GM20431 (cell line): ENCODE results near the gene AVPI1.

Experiments used
- in situ Hi-C: fragments of 300-500 bp; cut with MseI, MboI; formaldehyde crosslinking; loops from one replicate; pipeline ENCODE4 v1.15.0; 2020; ENCODE audit warnings: low sequenced_read_pairs; ENCODE audit not compliant: unreplicated experiment

AVPI1 gene, protein sequence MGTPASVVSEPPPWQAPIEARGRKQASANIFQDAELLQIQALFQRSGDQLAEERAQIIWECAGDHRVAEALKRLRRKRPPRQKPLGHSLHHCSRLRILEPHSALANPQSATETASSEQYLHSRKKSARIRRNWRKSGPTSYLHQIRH

DNA sequence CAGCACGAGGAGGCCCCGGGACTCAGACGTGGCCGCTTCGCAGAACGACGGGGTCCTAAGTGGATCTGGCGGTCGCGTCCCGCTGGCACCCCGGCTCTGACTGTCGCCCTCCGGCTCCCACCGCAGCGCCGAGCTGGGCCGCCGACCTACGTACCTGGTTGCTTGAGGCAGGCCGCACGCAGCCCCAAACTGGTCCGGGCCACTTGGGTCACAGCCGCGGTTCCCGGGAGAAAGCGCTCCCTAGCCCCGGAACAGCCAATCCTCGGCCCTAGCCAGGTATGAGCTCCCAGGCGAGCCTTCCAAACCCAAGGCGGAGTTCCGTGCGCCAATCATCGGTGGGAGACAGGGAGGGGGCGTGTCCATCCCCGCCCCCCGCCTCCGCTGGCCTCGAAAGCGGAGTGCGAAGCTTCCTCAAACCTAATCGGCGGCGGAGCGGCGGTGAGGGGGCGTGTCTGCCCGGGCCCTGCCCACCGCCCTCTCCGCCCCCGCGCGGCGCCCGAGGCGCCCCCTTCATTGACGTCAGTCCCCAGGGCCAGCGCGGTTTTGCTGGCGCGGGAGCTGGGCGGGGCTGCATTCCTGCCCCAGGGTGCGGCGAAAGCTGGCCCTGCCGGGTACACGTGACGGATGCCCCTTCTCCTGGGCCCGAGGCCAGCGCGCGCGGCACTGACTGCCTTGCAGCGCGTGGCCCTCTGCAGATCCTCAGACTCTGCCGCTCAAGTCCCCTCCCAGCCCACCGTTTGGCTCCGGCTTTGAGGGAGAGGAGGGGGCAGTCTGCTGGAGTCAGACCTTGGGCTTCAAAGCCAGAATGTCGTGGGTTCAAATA lies at the start of gene AVPI1:
TSS of gene AVPI1 (minus strand) at position 280 of the 823 bp plus-strand sequence. CDS start 7,336 bp downstream, outside the sequence.
- in situ Hi-C loops, result no loop called here

DNA sequence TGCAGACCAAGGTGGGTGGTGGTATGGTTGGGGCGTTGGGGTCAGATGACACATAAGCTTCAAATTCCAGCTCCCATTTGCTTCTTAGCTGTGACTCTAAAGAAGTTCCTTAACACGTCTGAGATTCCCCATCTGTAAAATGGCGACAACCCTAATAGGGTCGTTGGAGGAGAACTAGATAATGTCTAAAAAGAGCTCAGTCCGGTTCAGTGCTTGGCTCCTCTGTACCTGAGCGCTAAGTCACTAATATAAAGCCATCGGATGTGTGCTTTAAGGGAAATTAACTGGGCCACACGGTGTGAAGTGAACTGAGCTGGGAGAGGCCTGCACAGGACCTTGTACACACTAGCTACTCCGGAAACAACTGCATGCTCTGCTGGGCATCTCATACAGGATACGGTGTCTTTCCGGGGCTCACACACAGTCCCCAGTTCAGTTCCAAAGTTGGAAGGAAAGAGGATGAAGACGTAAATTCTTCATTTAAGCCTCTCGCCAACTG lies 49.4 kb upstream of the AVPI1 start:
- in situ Hi-C loops, result no loop called here

DNA sequence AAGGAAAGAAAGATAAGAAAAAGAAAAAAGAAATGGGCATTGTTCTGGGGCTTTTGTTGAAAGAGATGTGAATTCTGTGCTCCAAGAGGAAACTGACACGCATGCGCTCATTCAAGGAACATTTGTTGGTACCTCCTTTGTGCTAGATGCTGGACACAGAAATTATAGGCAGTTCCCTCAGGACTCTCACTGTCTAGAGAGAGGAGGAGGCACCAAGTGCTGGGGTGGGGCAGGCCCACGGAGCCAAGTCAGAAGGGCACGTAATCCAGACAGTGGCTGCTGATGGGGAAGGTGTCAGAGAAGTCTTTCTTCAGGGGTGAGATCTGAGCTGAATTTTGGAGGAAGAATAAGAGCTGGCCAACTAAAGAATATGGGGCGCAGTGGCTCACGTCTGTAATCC lies 47.0 kb upstream of the AVPI1 start:
- in situ Hi-C loops, result no loop called here

DNA sequence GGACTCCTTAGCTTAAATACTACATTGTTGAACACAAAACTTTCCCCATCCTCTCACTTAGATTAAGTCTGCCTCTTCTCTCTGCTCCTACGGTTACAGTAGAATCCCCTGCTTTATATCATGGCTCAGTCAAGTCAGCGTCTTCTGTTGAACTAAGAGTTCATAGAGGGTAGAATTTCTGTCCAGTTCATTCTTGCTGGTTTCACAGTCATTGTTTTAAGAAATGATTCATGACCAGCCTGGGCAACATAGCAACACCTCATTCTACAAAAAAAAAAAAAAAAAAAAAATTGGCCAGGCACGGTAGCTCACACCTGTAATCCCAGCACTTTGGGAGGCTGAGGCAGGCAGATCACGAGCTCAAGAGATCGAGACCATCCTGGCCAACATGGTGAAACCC lies 46.2 kb upstream of the AVPI1 start:
- in situ Hi-C loops, result no loop called here

DNA sequence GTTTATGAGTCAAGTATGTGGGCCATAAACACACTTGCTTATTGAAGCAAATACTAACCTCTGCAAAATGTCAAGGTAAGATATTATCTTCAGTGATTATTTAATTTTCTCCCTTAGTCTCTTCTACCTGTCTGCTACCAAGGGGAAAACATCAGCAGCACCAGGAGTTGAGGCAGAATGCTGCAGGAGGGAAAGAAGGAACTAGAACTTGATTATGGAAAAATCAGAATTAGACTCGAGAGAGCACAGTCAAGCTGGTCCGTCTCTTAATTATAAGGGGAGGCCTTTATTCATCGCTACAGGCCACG lies 45.0 kb upstream of the AVPI1 start:
- in situ Hi-C loops, result no loop called here

DNA sequence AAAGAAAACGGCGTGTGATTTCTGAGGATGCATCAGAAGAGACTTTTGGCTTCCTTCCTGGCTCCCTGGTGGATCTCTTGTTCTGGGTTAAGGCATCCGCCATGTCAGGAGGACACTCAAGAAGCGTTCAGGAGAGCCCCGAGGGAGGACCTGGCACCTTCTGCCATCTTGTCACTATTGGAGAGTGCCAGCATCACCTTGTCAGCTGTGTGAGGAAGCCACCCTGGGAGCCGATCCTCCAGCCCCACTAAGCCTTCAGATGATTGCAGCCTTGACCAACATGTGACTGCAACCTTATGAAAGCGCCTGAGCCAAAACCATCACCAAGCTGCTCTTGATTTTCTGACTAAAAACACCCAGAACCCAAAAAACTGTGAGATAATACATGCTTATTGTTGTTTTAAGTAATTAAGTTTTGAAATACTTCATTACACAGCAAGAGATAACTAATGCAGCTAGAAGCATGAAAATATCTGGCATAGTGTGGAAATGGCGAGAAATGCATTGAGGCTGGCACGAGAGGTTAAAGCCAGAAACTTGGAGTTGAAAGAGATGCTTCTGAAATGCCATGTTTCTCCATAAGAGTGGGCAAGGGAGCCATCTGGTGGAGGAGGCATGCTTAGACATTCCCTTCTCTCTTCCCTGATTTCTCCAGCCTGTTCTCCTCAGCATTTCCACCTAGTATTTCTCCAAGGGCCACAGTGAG lies 44.5 kb upstream of the AVPI1 start:
- in situ Hi-C loops, result no loop called here

DNA sequence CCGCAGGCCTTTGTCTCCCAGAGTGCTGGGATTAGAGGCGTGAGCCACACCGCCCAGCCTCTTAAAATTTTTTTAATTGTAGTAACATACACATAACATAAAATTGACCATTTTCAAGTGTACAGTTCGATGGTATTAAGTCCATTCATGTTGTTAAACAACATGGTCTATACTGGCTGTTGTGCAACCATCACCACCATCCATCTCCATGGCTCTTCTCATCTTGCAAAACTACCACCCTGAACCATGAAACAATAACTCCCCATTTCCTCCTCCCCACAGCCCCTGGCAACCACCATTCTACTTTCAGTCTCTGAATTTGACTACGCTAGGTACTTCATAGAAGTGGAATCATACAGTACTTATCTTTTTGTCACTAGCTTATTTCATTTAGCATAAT lies 42.0 kb upstream of the AVPI1 start:
- in situ Hi-C loops, result no loop called here

DNA sequence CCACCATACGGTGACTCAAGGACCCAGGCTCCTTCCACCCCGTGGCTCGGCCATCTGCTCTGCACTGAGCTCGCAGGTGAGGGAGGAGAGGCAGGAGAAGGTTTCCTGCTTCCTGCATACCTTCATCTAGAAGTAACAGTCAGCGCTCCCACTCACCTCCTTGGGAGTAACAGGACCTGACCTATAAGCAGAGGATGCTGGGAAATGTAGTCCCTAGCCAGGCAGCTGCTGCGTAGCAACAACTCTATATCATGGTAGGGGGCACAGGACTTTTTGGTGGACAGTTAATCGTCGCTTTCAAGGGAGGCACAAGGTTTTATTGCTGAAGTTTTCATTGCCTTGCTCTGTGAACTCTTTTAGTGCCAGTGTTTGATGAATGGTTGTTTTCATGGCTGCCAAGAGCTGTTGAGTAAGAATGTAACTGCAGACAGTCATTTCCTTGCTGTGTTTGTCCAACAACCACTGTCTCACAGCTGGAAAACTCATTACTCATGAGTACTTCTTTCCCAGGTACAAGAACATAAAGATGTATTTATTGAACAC lies 39.7 kb upstream of the AVPI1 start:
- in situ Hi-C loops, result no loop called here

DNA sequence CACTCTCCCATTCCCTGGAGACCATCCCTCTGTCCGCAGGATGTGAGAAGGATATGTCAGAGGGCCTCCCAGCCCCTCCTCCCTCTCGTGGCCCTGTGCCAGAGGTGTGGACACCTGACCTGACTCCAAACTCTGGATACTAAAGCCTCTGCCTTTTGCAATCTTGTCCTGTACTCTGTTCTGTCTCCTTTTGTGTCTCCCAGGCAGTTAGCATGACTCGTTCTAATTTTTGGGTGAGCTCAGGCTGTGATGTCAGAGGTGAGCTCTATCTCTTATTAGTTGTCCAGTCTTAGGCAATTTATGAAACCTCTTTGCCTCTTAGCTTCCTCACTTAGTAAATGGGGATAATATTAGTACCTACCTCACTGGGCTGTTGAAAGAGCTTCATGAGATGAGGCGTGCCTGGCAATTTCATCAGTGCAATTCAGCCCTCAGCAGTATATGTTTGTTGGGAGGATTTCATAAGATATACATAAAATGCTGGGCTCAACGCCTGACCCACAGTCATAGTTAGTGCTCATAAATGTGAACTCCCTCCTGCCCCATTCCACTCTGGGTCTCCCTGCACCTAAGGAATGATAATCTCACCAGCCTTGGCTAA lies 37.4 kb upstream of the AVPI1 start:
- in situ Hi-C loops, result no loop called here

DNA sequence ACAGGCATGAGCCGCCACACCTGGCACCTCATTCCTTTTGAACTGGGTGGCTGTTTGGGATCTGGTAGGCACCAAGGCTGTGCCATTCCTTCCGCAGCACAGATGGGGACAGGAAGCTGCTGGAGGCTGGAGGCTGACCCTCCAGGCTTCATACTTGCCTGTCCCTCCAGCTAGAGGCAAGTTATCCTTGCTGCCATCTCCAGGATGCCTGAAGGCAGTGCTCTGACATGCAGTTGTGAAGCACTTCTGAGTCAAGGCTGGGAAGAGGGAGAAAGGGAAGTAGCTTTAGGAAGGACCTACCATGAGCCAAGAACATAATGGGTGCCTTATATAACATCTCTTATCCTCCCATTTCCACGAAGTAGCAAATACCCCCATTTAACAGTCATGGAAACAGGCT lies 36.0 kb upstream of the AVPI1 start:
- in situ Hi-C loops, result no loop called here

DNA sequence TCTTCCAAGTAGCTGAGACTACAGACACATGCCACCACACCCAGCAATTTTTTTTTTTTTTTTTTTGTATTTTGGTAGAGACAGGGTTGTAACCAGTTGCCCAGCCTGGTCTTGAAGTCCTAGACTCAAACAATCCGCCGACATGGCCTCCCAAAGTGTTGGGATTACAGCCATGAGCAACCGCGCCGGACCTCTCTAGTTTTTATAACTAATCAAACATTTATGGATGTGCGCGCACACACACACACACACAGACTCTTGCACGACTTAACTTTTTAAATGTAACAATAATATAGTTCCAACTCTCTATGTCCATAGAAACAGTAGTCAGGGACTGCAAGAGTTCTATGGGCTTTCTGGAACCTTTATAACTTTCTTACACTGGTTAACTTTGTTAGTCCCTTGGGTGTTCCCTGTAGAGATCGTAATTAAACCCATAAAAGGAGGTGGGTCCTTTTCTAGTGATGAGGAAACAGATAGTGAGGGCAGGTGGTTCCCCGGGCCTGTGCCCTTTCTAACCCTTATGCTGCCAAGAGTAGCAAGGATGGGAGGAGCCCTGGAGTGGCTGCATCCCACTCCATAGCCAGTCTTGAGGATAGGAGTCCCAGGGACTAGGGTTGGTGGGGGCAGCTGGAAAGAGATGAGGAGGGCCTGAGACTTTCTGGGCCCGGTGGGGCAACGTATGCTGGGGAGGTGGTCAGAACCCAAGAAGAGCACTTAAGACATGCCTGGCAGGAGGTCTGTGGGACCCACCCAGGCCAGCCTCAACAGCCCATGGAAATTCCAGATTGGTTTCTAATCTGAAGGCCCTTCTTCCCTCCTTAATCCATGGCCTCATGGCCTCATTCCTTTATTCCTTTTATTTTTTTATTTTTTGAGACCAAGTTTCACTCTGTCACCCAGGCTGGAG lies 35.1 kb upstream of the AVPI1 start:
- in situ Hi-C loops, result no loop called here

DNA sequence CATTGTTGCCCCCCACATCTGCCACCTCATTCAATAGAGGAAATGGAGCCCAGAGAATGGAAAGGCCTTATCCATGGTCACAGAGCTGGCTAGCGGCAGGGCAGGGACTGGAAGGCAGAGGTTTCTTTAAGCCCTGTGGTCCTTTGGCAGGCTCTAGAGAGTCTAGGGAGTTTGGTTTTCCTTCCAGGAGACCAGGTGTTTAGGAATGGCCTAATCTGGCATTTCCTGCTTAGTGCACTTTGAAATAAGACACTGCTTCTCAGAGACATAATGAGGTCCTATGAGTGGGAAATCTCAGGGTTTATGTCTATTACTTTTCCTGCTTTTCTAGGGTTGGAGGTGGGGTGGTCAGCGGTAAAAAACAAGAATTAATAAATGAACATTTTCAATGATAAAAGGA lies 32.6 kb upstream of the AVPI1 start:
- in situ Hi-C loops, result no loop called here

DNA sequence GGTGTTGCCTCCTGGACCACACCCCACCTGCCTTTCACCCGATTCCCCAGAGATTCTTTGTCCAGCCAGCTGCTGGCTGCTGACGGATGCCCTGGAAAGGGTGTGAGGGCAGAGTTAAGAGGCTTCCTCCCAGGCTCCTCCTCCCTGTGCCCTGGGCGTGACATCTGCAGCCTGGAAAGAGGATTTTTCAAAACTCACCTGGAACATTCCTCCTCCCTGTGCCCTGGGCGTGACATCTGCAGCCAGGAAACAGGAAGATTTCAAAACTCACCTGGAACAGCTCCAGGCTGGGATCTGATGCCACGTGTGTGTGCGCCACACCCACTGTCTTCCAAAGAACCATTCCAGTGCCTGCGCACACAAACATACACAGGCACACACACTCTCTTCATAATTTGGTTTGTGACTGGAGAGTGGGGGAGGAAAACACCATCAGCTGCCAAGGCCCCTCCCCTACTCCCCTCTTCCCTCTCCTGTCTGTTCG lies 31.7 kb upstream of the AVPI1 start:
- in situ Hi-C loops, result no loop called here

DNA sequence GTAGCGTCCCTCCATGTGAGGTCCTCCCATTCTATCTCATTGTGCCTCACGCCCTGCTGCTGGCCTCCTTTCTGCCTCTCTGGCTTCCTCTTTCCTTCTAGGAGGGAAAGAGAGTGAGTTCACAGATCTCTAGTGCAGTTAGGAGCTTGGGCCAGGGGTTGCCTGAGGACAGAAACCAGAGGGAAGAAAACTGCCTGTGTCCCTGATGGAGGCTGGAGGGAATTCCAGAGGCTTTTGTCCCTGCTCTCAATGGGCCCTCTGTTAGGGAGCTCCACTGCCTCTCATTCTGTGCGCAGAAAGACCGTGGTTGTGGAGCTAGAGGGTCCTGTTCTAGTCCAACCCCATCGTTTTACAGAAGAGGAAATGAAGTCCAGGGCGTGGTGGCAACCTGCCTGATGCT lies 31.1 kb upstream of the AVPI1 start:
- in situ Hi-C loops, result no loop called here

DNA sequence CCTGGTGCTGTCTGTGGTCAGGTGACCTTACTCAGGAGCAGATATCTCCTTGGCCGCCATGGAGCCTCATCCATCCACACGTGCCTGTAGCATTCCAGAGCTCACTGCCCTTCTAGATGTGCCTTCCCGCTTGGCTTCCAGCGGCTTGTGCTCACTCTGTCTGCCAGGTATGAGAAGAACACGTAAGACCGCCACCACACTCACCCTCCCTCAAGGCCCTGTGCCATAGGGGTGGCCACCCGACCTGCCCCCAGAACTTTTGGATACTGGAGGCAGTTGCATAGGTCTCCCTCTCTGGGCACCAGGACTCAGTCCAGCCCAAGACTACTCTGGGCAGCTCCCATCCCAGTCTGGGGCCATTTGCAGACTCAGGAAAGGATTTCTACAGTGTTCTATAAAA lies 30.6 kb upstream of the AVPI1 start:
- in situ Hi-C loops, result no loop called here

DNA sequence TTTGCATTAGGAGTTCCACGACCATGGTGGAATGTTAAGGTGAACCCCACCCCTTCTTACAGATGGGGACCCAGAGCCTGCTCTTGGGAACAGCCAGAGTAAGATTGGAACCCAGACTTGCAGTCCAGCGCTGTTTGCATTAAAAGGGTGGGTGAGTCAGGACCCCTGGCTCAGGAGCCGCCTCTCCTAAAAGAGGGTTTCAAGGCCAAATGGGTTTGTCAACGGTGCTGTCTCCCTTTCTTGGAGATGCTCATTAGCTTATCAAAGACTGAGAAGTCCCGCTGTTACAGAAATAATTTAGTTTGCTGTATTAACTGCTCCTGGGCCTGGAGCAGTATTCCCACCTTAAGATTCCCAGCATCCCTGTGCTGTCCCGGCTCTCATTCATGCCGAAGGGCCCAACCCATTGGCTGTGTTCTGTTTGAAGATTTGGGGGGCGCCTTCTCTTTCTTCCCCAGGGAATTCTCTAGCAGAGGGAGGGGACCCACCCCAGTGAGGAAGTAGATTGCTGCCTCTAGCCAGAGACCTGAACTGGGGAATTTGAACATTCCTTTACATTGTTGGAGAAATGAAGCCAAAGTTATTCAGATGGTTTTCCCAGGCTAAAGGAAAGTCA lies 28.3 kb upstream of the AVPI1 start:
- in situ Hi-C loops, result no loop called here

DNA sequence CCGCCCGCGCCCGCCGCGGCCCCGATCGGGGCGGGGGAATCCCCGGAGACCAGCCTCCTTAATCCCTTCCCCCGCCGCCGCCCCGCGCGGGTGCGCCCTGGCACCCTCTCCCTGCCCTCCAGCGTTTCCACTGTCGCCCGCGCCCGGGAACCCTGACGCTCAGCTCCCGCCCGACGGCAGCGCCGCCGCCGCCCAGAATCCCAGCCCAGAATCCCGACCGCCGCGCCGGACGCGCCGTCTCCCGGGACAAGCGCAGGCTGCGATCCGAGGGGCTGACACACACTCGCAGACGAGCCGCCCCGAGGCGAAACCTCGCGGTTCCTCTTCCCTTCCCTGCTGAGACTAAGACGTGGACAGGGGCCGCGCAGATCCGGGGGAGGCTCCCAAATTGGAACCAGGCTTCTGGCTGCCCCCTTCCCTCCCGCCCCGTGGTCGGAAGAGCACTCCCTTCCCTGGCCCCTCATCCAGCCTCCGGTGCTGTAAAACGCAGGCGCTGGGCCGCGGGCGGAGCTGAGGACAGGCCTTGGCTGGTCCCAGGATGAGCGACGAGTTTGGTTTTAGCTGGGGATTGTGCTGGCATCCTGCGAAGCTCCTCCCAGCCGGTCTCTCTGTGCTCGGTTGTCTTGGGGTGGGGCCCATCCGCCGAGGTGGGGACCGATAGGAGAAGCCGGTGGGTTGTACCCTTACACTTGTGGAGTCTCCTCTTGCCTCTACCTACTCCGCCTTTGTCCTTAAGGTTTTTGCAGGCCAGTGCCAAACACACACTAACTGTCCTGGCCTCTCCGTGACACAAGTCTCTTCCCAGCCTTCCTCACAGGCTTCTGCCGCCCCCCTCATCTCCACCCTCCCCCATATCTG lies 27.6 kb upstream of the AVPI1 start:
- in situ Hi-C loops, result no loop called here

DNA sequence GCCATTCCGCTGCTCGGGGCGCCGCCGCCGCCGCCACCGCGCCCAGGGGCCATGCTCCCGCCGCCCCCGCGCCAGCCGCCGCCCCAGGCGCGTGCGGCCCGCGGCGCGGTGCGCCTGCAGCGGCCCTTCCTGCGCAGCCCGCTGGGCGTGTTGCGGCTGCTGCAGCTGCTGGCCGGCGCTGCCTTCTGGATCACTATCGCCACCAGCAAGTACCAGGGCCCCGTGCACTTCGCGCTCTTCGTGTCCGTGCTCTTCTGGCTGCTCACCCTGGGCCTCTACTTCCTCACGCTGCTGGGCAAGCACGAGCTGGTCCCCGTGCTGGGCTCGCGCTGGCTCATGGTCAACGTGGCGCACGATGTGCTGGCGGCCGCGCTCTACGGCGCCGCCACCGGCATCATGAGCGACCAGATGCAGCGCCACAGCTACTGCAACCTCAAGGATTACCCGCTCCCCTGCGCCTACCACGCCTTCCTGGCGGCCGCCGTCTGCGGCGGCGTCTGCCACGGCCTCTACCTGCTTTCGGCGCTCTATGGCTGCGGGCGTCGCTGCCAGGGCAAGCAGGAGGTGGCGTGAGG lies 26.9 kb upstream of the AVPI1 start:
- in situ Hi-C loops, result no loop called here
